ENCODE measurements around the gene NDUFC1.

Gene NDUFC1

GRCh38 chr4:139245590-139245989, 56.7 kb downstream of the NDUFC1 start:
- TF ChIP-seq CTCF (conservative IDR thresholded peaks at IDR 0.05) (no peak), ZFX (IDR thresholded peaks at IDR 0.05) (no peak)
- H3K27ac ChIP-seq = no peak overlapping the region

- no peak overlapping the region for H3K27ac ChIP-seq
- no peak for TF ChIP-seq ZFX (IDR thresholded peaks at IDR 0.05)
- TF ChIP-seq CTCF (conservative IDR thresholded peaks at IDR 0.05) = no peak
These were observed 58.6 kb downstream of the NDUFC1 start for GRCh38 chr4:139243448-139244365.

GRCh38 chr4:139242511-139243051, 59.7 kb downstream of the NDUFC1 start:
- no peak overlapping the region for H3K27ac ChIP-seq
- TF ChIP-seq ZFX (IDR thresholded peaks at IDR 0.05) (no peak), CTCF (conservative IDR thresholded peaks at IDR 0.05) (no peak)

- no peak overlapping the region for H3K27ac ChIP-seq
- TF ChIP-seq ZFX (IDR thresholded peaks at IDR 0.05) (no peak), CTCF (conservative IDR thresholded peaks at IDR 0.05) (no peak)
These were observed 60.5 kb downstream of the NDUFC1 start for GRCh38 chr4:139241784-139242151.

- no peak overlapping the region for H3K27ac ChIP-seq
- TF ChIP-seq ZFX (IDR thresholded peaks at IDR 0.05) = no peak
- TF ChIP-seq CTCF (conservative IDR thresholded peaks at IDR 0.05) = no peak
These were observed 61.0 kb downstream of the NDUFC1 start for GRCh38 chr4:139241086-139241783.

Measured in C4-2B (cell line).